Activated T-cell treated with anti-CD3 and anti-CD28 coated beads, Interleukin-2, amount 50 U/mL, for 1 hour (primary cell): ENCODE measurements around the gene RPS18.
"Not testable (repeated sequence)": the region's sequence is repeated elsewhere in the genome, so short reads cannot be mapped to it uniquely, and the experiment has no call there.

ENCODE experiments used
- DNase-seq: peaks from one replicate; pipeline ENCODE4 v3.0.0-alpha.2; 2020

Gene RPS18

DNA sequence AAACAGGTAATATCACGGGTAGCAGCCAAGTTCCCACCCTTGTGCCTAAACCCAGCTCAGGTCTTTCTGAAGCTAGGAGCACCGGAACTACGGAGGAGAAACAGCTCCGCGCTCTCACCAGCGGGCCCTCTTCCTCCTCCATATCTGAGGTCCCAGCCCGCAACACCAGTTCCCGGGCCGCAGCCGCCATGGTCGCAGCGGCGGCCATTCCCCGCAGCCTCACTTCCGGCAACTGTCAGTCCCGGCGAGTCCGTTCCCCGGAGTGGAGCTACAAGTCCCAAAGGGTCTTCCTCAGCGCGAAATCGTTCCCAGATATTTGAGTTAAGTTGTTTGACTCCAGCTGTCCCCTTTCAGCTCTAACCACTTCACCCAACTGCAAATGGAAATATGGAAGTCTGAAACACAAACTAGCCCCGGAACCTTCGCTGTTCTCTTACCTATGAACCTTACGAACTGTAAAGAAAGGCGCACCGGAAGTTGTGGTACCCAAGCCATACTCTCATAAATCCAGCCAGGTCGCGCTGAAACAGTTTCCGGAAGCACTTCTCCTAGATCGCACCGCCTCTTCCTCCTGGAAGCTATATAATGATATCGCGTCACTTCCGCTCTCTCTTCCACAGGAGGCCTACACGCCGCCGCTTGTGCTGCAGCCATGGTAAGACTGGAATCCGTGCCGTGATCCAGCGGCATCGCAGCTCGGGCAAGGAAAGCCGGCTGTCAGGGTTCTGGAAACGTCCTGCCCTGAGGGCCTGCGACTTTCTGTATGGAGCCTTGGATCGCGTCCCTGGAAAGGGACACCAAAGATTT, at the start of gene RPS18, which contains the start of gene VPS52:
TSS of gene RPS18 (plus strand) at position 608 of the 807 bp plus-strand sequence. CDS start at position 653, 45 bp downstream.
TSS of gene VPS52 (minus strand) at position 409 of the 807 bp plus-strand sequence. CDS start at position 208, 201 bp downstream.
- peak; percentile 89 for DNase-seq

DNA sequence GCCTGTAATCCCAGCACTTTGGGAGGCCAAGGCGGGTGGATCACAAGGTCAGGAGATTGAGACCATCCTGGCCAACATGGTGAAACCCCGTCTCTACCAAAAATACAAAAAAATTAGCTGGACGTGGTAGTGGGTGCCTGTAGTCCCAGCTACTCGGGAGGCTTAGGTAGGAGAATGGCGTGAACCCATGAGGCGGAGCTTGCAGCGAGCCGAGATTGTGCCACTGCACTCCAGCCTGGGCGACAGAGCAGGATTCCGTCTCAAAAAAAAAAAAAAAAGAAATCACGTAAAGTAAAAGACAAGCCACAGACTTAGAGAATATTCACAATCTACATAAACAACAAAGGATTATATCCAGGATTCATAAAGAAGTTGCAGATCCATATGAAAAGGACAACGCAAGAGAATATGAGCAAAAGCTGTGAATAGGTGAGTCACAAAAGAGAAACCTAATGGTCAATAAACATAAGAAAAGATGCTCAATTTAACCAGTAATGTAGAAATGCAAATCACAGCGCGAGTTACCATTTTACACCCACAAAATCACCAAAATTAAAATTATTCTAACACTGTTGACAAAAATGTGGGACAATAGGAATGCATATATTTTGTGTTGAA, 45.3 kb upstream of the RPS18 start:
- DNase-seq = not testable (repeated sequence)

DNA sequence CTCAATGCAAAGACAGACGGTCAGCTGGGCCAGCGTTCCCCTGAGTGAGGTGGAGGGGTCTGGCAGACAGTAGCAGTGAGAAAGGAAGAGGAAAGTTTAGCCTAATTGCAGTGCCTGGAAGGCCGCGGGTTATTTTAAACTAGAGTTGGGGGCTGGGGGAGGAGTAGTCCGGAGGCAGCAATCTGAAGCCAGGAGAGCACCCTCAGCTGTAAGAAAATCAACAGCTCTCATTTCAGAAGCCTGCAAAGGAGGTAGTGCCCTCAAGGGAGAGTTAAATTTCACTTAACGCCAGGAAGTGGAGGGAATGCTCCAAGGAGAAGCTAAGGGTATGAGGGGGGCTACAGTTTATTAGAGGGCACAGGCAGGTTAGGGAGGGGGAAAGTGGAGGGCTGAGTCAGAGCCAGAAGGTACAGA, 36.6 kb upstream of the RPS18 start:
- DNase-seq = no peak

DNA sequence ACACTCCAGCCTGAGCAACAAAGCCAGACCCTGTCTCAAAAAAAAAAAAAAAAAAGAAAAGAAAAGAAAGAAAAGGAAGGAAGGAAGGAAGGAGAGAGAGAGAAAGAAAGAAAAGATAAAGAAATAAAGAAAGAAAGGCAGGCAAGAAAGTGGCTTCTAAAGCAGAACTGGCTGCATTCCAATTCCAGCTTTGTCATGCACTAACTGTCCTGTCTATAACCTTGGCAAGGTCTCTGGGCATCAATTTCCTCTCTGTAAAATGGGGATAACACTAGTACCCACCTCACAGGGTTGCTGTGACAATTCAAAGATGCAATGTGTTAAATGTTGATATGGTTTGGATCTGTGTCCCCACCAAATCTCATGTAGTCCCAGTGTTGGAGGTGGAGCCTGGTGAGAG, 35.5 kb upstream of the RPS18 start:
- no peak for DNase-seq

GRCh38 chr6:33236852-33237251, 35.0 kb upstream of the RPS18 start:
- no peak for DNase-seq

DNA sequence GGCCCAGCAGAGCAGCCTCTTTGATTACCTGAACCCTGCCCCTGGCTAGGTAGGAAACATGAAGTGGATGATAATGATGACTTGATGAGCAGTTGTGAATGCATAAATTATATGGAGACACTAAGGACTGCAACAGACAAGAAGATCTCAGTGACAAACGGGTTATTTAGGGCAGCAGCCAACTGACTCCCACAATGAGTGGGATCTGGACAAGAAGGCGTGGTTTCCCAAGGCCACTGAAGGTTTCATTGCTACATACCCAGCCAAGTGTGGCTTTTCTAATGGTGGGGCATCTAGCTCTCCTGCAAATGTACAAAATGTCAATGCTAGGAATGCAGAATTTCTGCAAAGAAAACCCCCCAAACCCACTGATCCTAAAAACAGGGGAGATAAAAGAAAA, 34.1 kb upstream of the RPS18 start:
- no peak for DNase-seq

DNA sequence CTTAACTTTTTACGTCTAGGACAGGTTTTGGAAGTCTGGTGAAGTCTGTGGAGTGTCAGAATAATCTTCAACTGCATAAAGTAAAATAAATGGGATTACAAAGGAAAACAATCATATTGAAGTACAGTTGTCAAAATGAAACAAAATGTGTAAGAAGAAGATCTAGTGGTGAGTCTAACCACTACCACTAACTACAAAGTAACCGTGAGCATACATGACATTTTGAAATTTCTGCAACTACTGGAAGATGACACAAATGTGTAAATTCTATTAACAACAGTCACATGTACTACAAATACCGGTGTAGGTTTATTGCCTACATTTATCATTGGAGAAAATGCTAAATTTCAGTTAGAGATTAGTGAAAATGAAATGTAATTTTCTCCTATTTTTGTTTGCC, 29.9 kb upstream of the RPS18 start:
- DNase-seq = no peak

- DNase-seq = no peak
Observed at GRCh38 chr6:33243476-33243875, 28.4 kb upstream of the RPS18 start.

DNA sequence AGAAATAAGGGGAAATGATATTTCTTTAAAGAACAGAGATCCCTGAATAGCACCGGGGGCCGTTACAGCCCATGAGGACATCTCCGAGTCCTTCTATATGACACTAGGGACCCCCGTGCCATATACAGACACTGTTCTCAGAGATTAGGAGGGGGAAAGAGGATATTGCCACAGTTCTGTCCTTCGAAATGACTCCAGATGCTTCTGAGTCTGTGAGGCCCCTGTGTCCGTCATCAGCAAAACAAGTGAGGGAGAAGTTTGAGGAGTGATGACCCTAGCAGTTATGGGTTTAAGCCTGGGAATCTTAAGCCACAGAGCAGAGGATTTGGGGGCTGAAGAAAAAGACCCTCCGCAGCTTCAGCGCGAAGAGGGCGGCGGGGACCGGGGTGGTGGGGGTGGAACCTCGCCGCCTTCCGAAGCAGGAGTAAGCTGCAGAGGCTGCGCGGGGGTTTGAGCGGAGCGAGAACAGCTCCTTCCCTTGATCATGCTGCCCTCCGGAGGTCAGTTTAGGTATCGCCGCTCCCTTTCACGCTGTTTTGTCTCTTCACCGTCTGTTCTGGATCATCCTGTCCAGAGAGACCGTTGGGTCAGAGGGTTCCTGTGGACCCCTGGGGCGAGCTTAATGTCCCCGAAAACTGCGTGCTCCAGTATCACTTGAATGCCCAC, 23.8 kb upstream of the RPS18 start:
- DNase-seq = peak; percentile 93

DNA sequence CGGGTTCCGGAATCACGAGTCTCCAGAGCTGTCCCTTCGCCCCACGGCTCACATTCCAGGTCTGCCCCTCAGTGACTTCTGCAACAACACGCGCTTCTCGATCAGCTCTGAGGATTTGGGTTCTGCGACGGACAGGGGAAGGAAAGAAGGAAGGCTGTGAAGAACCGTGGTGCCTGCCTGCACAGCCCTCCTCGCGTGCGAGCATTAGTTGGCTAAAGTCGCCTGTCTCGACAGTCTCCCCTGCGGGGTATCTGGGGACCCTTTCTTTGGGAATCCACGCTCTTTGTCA, 23.3 kb upstream of the RPS18 start:
- DNase-seq = no peak

DNA sequence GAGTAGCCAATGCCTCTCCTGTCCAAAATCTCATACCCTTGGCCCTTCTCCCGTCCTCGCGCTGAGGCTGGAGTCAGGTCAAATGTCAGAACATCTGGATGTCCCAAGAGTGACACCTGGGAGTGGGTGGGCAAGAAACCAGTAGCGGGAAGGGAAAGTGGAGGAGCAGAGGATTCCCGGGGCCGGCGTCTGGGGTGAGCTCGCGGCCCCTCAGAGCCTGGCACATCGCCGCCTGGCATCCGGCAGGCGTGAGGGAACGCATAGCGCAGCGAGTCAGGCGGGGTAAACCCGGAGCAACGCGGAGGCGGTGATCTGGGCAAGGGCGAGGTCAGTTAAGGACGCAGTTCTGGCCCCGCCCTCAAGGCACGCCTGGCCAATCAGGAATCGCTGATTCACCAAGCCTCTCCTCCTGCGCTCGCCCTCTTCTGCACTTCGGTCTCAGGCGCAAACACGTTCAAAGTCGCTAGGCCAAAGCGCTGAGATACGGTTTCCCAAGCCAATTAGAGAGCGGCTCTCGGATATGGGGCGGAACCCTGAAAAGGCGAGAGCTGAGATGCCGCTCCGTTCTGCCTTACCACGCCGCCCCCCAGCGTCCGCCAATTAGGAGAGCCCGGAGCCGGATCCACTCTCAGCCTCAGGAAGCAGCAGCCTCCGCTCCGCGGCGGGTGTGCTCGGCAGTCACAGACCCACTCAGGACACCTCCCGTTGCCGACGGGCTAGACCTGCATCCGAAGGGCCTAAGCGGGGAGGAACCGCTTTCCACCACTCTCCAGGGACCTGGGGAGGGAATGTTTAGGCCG, 22.7 kb upstream of the RPS18 start:
- peak; percentile 94 for DNase-seq

DNA sequence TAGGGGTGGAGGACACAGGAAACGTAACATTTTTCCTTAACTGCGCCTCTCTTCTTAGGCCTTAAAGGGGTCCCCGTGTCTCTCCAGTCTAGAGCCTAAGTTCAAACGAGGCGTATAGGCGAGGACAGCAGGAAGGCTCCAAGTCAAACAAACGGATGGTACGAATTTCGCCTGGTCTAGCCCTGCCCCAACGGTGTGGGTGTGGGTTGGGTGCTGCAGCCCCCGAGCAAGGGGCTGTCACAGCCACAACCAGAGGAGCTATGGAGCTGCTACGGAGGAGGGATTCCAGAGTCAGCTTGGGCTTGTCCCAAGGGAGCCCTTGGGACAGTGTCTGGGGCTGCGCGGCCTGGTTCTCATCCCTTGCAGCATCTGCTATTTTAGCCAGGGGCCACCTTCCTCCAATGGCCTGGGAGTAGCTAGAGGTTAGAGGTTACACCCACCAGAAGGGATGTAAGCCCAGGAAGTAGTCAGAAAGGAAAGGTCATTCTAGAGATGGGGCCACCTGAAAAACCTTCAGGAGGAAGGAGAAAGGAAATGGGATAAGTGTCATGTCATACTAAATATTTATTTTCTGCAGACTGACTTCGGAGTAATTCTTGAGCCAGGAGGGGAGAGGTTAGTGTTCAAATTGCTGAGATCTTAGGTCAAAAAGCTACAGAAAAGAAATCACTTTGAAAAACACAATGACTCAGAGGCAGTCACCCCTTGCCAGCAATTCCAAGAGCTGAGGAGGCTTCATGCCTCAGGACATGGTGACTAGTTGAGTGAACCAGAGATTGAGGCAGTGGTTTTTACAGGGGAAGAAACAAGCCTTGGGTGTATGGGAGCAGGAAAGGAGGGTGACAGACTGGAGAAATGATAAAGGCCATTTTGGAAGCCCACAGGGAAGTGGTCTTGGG, 21.9 kb upstream of the RPS18 start:
- DNase-seq = no peak

DNA sequence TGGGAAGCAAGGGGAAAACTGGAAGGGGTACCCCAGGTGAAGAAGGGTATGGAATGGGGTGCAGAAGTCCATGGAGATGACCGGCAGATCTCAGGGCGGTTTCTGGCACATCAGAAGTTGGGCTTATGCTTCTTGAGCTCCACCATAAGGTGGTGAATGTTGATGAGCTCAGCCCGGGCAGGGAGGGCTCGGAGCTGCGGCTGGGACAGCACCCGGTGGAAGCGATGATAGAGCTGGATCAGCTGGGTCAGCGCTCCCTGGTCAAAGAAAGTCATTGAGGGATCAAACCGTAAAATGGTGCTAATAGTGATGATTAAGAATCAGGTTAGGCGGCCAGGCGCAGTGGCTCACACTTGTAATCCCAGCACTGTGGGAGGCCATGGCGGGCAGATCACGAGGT, 21.1 kb upstream of the RPS18 start:
- no peak for DNase-seq

GRCh38 chr6:33251395-33252012, 20.4 kb upstream of the RPS18 start:
- DNase-seq = no peak

DNA sequence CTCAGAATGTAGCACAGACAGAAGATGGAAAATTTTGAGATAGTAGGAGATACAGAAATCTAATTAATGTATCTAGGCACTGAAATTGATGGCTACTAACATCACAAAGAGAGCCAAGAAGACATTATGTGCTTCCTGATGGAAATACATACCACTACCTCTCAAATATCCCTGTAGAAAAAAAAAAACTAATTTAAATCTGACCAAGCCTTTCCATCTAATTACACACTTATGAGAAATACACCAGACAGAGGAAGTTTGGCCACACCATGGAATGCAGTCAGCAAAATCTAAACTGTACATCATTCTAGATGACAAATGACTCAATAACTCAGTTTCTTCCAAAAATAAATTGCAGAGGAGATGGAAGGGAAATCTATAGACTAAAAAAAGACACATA, 19.1 kb upstream of the RPS18 start:
- no peak for DNase-seq

DNA sequence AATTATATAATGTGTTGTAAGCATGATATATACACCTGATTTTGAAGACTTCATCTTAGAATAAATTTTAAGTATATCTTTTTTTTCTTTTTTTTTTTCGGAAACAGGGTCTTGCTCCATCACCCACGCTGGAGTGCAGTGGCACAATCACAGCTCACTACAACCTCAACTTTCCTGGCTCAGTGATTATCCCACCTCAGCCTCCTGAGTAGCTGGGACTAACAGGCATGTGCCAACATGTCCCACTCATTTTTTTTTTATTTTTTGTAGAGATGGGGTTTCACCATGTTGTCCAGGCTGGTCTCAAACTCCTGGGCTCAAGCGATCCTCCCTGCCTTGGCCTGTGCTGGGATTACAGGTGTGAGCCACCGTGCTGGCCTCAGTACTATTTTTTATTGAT, 17.3 kb upstream of the RPS18 start:
- no peak for DNase-seq

GRCh38 chr6:33259032-33259431, 12.8 kb upstream of the RPS18 start:
- DNase-seq = no peak

DNA sequence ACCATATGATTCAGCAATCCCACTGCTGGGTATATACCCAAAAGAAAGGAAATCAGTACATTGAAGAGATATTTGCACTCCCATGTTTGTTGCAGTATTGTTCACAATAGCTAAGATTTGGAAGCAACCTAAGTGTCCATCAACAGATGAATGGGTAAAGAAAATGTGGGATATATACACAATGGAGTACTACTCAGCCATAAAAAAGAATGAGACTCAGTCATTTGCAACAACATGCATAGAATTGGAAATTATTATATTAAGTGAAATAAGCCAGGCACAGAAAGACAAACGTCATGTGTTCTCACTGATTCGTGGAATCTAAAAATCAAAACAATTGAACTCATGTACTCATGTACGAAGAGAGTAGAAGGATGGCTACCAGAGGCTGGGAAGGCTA, 9.4 kb upstream of the RPS18 start:
- DNase-seq = not testable (repeated sequence)

DNA sequence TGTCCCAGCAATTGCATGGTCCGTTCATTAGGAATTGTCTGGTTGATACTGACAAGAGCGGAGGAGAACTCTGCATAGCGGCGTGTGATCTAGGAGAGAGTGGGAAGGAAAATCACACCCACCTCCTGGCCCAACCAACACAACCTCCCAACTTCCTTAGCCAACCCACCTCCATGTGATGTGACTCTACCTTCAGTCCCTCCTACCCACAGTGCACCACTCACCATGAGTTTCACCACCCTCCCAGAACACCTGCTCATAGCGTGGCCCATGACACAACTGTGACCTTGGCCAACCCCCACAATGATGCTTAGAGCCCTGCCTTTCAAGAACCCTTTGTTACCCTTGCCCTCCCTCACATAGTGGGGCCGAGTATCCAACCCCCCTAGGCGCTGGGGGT, 7.9 kb upstream of the RPS18 start:
- no peak for DNase-seq

GRCh38 chr6:33271117-33271467, 783 bp upstream of the RPS18 start:
- DNase-seq = no peak

DNA sequence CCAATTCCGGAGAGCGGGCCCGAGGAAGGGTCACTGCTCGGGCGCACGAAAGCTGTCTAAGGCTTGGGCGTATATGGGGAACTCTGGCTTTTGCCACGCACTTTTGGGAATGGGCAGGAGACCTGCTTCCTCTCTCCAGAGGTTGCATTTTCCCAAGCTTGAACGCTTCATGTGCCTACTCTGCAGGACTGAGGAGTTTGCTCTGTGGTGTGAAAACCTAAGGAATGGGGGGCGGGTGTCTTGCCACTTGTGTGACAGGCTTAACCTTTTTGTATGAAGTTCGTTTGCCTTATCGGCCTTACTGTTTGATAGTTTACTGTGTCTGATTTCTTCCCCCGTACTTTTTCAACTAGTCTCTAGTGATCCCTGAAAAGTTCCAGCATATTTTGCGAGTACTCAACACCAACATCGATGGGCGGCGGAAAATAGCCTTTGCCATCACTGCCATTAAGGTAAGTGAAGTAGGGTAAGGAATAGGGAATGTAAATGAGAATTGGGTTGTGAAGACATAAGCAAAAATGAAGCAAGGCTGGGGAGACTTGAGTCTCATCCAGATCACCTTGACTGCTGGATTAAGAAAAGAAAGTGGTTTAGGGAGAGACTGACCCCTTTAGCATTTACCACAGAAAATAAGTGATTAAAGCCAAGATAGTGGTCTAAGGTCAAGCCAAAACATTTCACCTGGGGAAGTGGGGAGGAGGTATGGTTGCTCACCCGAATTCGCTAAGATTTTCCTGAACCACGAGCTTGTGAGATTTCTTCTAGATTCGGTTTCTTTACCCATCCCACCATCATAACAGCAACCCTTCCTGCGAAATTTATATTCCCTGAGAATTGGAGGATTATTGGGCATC, 627 bp downstream of the RPS18 start:
- DNase-seq = no peak
